SU-DHL-6 (cell line): ENCODE data around the gene NPTX2.

ENCODE experiments used
- CTCF ChIP-seq: fragments of 200-600 bp; sonication (generic); IDR thresholded peaks from one replicate; pipeline ENCODE4 v1.5.1; 2017; ENCODE audit warnings: antibody characterized with exemption, mild to moderate bottlenecking, low read length, moderate library complexity; ENCODE audit not compliant: insufficient read depth, poor library complexity, severe bottlenecking
- EZH2phosphoT487 ChIP-seq: fragments of 200-600 bp; sonication (generic), shearing (Covaris generic); conservative IDR thresholded peaks from 2 replicates; pipeline ENCODE4 v1.6.1; 2018; ENCODE audit warnings: mild to moderate bottlenecking, antibody characterized with exemption, low read length, moderate library complexity, mixed read lengths

DNA sequence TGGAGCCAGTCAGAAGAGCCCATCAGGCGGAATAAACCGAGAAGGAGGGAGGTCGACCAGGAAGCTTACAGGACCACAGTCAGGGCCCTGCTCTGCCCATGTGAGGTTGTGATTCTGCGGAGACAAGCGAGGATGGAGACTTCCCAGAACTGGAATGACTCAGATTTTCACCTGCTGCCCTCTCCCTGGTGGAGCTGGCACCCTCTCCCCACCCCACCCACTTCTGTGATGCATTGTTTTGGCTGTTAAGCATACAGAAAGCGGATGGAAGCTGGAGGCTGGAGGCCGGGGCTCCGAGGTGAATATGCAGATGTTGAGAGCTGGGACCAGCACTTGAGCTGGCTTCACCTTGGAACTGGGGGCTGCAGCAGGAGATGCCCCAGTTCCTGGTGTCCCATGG is 57.4 kb downstream of the NPTX2 start:
- TF ChIP-seq CTCF (no peak), EZH2phosphoT487 (no peak)
